ENCODE data around the gene CTNNA3.

DNA sequence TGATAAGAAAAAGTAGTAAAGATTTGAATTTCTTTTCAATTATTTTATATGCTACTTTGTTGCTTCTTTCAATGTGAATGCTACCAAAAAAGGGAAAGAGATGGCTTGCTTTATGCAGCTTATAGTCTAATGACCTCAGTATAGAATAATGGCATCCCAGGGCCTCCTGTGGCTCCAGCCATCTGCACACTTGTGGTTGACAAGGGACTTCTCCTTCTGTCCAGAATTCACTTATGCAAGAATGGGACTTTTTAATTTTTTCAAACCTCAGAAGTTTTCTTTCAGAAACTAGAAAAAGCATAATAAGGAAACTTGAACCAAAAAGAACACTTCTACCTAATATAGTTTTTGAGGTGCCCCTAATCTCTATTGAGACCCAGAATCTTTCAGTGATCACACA is 310.9 kb downstream of the CTNNA3 start:
- TF ChIP-seq, protein P1, sequence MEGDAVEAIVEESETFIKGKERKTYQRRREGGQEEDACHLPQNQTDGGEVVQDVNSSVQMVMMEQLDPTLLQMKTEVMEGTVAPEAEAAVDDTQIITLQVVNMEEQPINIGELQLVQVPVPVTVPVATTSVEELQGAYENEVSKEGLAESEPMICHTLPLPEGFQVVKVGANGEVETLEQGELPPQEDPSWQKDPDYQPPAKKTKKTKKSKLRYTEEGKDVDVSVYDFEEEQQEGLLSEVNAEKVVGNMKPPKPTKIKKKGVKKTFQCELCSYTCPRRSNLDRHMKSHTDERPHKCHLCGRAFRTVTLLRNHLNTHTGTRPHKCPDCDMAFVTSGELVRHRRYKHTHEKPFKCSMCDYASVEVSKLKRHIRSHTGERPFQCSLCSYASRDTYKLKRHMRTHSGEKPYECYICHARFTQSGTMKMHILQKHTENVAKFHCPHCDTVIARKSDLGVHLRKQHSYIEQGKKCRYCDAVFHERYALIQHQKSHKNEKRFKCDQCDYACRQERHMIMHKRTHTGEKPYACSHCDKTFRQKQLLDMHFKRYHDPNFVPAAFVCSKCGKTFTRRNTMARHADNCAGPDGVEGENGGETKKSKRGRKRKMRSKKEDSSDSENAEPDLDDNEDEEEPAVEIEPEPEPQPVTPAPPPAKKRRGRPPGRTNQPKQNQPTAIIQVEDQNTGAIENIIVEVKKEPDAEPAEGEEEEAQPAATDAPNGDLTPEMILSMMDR (conservative IDR thresholded peaks at IDR 0.05; ENCODE audit: low read length), result no peak
- TF ChIP-seq EZH2phosphoT487 (IDR thresholded peaks at IDR 0.05; ENCODE audit: borderline replicate concordance), result no peak
